ENCODE data around the gene SPATC1L. TPM values are rescaled to one million over a fixed set of nuclear protein-coding genes. Genes with fewer than 3 reads are reported as not detected.

The SPATC1L gene
- total and polyA plus RNA-seq, 2 donors (not counting 3 experiments of a cell fraction or from before 2014, with no cell fraction given) = 11.5 to 15.3 TPM

- H3K9me3 ChIP-seq (replicated peaks; ENCODE audit: control insufficient read depth, insufficient read depth, low read length) = no peaks in the 10 kb centered on the region
- BruUV-seq (replicated peaks) = no TSS peak
- no peak overlapping the region for H3K4me3 ChIP-seq (replicated peaks in 1 of 3; ENCODE audit: insufficient read depth in 1 of 3, low read depth in 1 of 3, low read length in 3 of 3)
- dilution Hi-C loops (cut with MboI; ENCODE audit: extremely low pct_ligation_motif_present, low sequenced_read_pairs) (no loop called here), intact Hi-C loops (cut with micrococcal nuclease) (no loop called here)
- no peaks in the 10 kb centered on the region for H3K4me1 ChIP-seq (ENCODE audit: control insufficient read depth, extremely low read depth, insufficient read depth, low read length)
- H3K4me2 ChIP-seq (ENCODE audit: insufficient read depth, low read length) = no peak overlapping the region
- no peak overlapping the region for H3K9ac ChIP-seq (replicated peaks; ENCODE audit: extremely low read depth, insufficient read depth, low read length)
- no peaks in the 10 kb centered on the region for H3K9me1 ChIP-seq (replicated peaks; ENCODE audit: control insufficient read depth, extremely low read depth, insufficient read depth, low read length)
- no peaks in the 10 kb centered on the region for H3K27me3 ChIP-seq (ENCODE audit: control insufficient read depth in 2 of 2, insufficient read depth in 2 of 2, low read length in 2 of 2)
- H3K27ac ChIP-seq (ENCODE audit: insufficient read depth, low read depth, low read length) = no peak overlapping the region
- FAIRE-seq = no peak
- ChIA-PET CTCF (interaction anchor here (1.2 kb wide), 1 partner anchor 8 kb away, joined by 6 read pairs; no protein-coding TSS in a partner anchor), POLR2A (no interaction called here)
- DNase-seq (ENCODE audit: low read depth, low spot score) = no peak
- H4K20me1 ChIP-seq (replicated peaks; ENCODE audit: control insufficient read depth, extremely low read depth, insufficient read depth, low read length) = no peaks in the 10 kb centered on the region
- no peak overlapping the region for H2AFZ ChIP-seq (ENCODE audit: low read depth, low read length)
- no peaks in the 10 kb centered on the region for H3K36me3 ChIP-seq (ENCODE audit: control insufficient read depth in 2 of 2, extremely low read depth in 1 of 2, insufficient read depth in 2 of 2, low read length in 2 of 2)
- TF ChIP-seq MAX (IDR thresholded peaks at IDR 0.05; ENCODE audit: insufficient read depth, insufficient read length) = no peak
- no peak for TF ChIP-seq POLR2A (IDR thresholded peaks at IDR 0.05; ENCODE audit: low read depth, low read length)
- no peak for TF ChIP-seq CTCF (IDR thresholded peaks at IDR 0.05; ENCODE audit: extremely low read depth in 1 of 2, insufficient read depth in 1 of 2, low read depth in 1 of 2, low read length in 2 of 2)
- no peak for TF ChIP-seq EZH2 (IDR thresholded peaks at IDR 0.05; ENCODE audit: borderline replicate concordance, low read depth, low read length, severe bottlenecking)
- no peak for TF ChIP-seq JUN (IDR thresholded peaks at IDR 0.05; ENCODE audit: borderline replicate concordance, insufficient read depth, insufficient read length, low read depth)
- TF ChIP-seq GATA2 (IDR thresholded peaks at IDR 0.05; ENCODE audit: insufficient read depth, insufficient read length, low read depth, low read length) = no peak
- no peak for TF ChIP-seq MYC (IDR thresholded peaks at IDR 0.05; ENCODE audit: low read depth, low read length)
- TF ChIP-seq FOS (IDR thresholded peaks at IDR 0.05; ENCODE audit: borderline replicate concordance, insufficient read depth, low read length) = no peak
- no peak for TF ChIP-seq POLR2AphosphoS5 (IDR thresholded peaks at IDR 0.05; ENCODE audit: insufficient read depth, low read depth, low read length)
- no peaks in the 10 kb centered on the region for H3K79me2 ChIP-seq (ENCODE audit: control insufficient read depth, insufficient read depth, low read length)
Measured at GRCh38 chr21:46157987-46158451, 26.2 kb downstream of the SPATC1L start.
